ENCODE measurements around the gene VIPR2. TPM values are rescaled to one million over a fixed set of nuclear protein-coding genes. Genes with fewer than 3 reads are reported as not detected.

The VIPR2 gene
- total RNA-seq, 1 donor from 2014 or later, result not detected

DNA sequence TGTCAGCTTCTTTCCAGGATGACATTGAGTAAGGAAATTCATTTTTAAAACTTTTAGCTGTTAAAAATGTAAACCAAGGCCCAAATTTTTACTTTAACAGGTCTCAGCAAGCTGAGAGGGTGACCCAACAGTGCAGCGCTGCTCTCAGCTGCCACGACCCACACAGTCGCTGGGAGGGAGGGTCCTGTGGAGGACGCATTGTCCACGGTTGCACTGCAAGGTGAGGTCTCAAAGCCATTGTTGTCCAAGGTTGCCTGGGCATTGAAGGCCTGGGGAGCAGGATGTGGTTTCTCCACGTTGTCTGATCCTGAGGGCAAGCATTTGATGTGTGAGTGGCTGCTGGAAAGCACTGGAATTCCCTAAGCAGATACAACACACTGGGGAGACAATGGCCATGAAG lies 15.1 kb upstream of the VIPR2 start:
- DNase-seq (ENCODE audit: low read depth) (no peak), FAIRE-seq (no peak)
- Histone ChIP-seq H3K4me3 (ENCODE audit: low read depth, low read length) (no peak overlapping the region), H3K27me3 (ENCODE audit: control insufficient read depth, insufficient read depth, low read length) (no peaks in the 10 kb centered on the region), H3K36me3 (ENCODE audit: control insufficient read depth, insufficient read depth, low read length) (no peaks in the 10 kb centered on the region)
- TF ChIP-seq, protein P1, sequence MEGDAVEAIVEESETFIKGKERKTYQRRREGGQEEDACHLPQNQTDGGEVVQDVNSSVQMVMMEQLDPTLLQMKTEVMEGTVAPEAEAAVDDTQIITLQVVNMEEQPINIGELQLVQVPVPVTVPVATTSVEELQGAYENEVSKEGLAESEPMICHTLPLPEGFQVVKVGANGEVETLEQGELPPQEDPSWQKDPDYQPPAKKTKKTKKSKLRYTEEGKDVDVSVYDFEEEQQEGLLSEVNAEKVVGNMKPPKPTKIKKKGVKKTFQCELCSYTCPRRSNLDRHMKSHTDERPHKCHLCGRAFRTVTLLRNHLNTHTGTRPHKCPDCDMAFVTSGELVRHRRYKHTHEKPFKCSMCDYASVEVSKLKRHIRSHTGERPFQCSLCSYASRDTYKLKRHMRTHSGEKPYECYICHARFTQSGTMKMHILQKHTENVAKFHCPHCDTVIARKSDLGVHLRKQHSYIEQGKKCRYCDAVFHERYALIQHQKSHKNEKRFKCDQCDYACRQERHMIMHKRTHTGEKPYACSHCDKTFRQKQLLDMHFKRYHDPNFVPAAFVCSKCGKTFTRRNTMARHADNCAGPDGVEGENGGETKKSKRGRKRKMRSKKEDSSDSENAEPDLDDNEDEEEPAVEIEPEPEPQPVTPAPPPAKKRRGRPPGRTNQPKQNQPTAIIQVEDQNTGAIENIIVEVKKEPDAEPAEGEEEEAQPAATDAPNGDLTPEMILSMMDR (IDR thresholded peaks at IDR 0.05; ENCODE audit: insufficient read depth, low read length, severe bottlenecking), result no peak

DNA sequence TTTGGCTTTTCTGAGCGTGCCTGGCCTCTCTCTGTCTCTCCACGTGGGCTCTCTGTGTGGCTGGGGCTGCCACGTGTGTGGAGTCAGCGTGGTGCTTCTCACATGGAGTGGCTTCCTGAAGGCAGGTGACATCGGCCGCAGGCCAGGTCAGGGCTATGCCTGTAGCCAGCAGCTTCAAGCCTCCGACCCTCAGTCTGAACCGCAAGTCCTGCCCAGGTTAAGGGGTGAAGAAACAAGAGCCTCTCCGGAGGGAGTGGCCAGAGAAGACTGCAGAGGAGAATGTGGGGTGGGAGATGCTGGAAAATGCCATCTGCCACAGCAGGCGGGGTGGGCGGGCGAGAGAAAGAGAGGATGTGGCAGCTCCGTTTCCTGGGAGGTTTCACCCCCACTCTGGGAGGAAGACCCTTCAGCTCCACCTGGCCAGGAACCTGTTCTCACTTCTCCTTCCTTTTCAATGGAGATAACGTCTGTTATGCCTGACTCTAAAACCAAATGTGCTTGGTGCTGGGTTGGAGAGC lies 14.3 kb upstream of the VIPR2 start:
- H3K27me3 ChIP-seq (ENCODE audit: control insufficient read depth, insufficient read depth, low read length), result no peaks in the 10 kb centered on the region
- no peak for FAIRE-seq

DNA sequence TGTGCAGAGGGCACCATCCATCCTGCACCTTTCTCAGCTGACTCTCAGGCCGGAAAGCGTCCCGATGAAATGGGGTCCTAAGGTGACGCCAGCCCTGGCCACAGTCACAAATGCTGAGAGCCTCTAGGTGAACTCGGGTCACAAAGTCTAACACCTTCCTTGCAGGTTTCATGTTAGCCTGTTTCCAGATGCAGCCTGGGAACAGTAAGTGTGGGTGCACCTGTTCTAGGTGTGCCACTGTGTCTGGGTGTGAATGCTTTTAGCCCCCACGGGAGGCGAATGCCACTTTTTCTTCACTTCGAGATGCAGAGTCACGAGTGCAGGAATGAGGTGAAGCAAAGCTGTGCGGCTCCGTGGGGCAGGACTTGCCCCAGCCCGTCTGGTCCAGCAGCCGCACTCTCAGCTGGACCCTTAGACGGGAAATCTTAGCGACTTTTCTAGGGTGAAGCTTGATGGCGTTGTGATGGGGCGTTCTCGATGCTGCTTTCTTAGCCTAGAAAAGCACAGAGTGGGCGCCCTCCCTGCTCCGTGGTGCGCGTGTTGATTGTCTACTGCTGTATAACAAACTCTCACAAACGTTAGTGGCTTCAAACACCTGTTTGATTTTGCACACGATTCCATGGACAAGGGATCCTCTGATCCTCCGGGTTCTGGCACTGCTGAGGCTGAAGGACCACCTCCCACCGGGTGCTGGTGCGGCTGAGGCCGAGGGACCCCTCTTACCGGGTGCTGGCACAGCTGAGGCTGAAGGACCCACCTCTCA lies 13.6 kb upstream of the VIPR2 start:
- no peaks in the 10 kb centered on the region for H3K27me3 ChIP-seq (ENCODE audit: control insufficient read depth, insufficient read depth, low read length)
- FAIRE-seq (no peak), DNase-seq (ENCODE audit: low read depth) (no peak)
- TF ChIP-seq, protein P1 (IDR thresholded peaks at IDR 0.05; ENCODE audit: insufficient read depth, low read length, severe bottlenecking), result no peak
- no peaks in the 10 kb centered on the region for H3K36me3 ChIP-seq (ENCODE audit: control insufficient read depth, insufficient read depth, low read length)
- no peak overlapping the region for H3K4me3 ChIP-seq (ENCODE audit: low read depth, low read length)

More for the DNA sequence above, 14.3 kb upstream of the VIPR2 start:
- H3K36me3 ChIP-seq (ENCODE audit: control insufficient read depth, insufficient read depth, low read length), result no peaks in the 10 kb centered on the region
- H3K4me3 ChIP-seq (ENCODE audit: low read depth, low read length), result no peak overlapping the region
- DNase-seq (ENCODE audit: low read depth), result no peak
- TF ChIP-seq, protein P1 (IDR thresholded peaks at IDR 0.05; ENCODE audit: insufficient read depth, low read length, severe bottlenecking), result no peak

DNA sequence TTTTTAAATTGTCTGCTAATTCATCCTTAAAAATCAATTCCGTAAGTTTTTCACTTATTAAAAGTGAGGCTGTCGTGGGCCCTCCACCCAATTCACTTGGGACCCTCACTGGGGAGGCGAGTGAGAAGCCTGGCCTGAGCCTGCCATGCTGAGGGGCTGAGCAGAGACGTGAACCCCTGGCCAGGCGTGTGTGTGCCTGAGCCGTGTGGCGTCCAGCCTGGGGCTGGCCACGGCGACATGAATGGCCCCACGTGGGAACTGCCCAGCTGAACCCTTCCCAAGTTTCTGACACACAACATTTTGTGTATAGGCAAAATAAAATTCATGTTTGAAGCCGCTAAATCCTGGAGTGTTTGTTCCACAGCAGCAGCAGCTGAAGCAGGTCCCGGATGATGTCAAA lies 13.0 kb upstream of the VIPR2 start:
- FAIRE-seq, result no peak

DNA sequence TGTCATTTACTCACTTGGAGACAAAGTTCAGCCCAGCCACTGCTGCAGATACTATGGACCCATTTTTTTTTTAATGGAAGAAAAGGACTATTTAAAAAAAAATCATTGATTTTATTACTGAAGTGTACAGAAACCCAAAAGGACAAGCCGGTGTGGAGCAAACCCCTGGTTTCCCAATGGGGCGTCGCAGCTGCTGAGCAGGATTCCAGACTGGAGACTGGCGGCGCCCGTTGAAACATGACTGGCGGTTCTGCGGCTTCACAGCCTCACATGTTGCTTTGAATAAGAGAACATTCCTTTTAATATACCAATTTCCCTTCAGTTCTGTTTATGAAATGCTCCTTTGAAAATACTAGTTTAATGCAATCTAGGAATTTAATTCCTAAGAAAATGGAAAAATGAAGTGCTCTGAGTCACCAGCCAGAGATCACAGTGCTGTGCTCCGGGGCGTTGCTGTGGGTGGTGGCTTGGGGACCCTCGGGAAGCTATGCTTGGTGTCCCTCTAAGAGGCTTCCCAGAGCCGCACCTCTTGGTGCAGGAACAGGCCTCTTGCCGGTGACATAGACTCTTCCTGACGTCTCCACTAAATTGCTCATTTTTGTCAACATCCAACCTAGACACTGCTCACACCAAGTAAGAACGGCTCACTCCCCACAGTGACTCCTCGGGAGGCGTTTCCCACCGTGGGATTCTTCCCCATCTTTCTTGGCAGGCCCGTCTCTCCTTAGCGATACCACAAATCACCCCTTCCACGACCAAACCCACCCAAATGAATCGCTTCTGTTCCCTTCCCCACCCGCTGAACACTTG lies 12.0 kb upstream of the VIPR2 start:
- TF ChIP-seq, protein P1 (IDR thresholded peaks at IDR 0.05; ENCODE audit: insufficient read depth, low read length, severe bottlenecking), result no peak
- Histone ChIP-seq H3K36me3 (ENCODE audit: control insufficient read depth, insufficient read depth, low read length) (no peaks in the 10 kb centered on the region), H3K4me3 (ENCODE audit: low read depth, low read length) (no peak overlapping the region), H3K27me3 (ENCODE audit: control insufficient read depth, insufficient read depth, low read length) (no peaks in the 10 kb centered on the region)
- peak; percentile 32 for FAIRE-seq
- no peak for DNase-seq (ENCODE audit: low read depth)

More for the DNA sequence above, 13.0 kb upstream of the VIPR2 start:
- no peaks in the 10 kb centered on the region for H3K36me3 ChIP-seq (ENCODE audit: control insufficient read depth, insufficient read depth, low read length)
- no peak overlapping the region for H3K4me3 ChIP-seq (ENCODE audit: low read depth, low read length)
- no peaks in the 10 kb centered on the region for H3K27me3 ChIP-seq (ENCODE audit: control insufficient read depth, insufficient read depth, low read length)
- no peak for DNase-seq (ENCODE audit: low read depth)
- TF ChIP-seq, protein P1 (IDR thresholded peaks at IDR 0.05; ENCODE audit: insufficient read depth, low read length, severe bottlenecking), result no peak

Data from bronchial epithelial cell (primary cell).